HG02763 (cell line): Measurements from ENCODE around the gene PDLIM5.
"Not testable (repeated sequence)": the region's sequence is repeated elsewhere in the genome, so short reads cannot be mapped to it uniquely, and the experiment has no call there.

Source experiments
- ATAC-seq: cut with Tn5 transposase; IDR thresholded peaks from one replicate; pipeline ENCODE4 v1.9.1; 2021; ENCODE audit warnings: mild to moderate bottlenecking, moderate library complexity; ENCODE audit not compliant: unreplicated experiment

The PDLIM5 gene

GRCh38 chr4:94550352-94550751 lies 98.6 kb downstream of the PDLIM5 start:
- no peak for ATAC-seq

DNA sequence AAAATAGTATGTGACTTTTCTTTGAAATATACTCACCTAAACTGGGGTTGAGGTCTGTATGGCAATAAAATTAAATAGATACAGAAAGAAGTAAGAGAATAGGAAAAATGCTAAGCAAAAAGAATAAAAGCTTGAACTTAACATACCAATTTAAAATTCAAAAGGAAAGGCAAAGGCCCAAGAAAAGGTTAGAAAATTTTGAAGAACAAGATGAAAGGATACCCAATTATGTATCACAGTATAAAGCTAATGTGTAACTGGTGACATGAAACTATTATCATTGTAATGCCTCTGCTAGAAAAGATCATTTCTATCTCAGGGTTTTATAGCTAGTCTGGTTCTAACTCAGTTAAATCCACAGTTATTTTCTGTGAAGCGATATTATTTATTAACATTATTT lies 99.1 kb downstream of the PDLIM5 start:
- ATAC-seq: no peak

DNA sequence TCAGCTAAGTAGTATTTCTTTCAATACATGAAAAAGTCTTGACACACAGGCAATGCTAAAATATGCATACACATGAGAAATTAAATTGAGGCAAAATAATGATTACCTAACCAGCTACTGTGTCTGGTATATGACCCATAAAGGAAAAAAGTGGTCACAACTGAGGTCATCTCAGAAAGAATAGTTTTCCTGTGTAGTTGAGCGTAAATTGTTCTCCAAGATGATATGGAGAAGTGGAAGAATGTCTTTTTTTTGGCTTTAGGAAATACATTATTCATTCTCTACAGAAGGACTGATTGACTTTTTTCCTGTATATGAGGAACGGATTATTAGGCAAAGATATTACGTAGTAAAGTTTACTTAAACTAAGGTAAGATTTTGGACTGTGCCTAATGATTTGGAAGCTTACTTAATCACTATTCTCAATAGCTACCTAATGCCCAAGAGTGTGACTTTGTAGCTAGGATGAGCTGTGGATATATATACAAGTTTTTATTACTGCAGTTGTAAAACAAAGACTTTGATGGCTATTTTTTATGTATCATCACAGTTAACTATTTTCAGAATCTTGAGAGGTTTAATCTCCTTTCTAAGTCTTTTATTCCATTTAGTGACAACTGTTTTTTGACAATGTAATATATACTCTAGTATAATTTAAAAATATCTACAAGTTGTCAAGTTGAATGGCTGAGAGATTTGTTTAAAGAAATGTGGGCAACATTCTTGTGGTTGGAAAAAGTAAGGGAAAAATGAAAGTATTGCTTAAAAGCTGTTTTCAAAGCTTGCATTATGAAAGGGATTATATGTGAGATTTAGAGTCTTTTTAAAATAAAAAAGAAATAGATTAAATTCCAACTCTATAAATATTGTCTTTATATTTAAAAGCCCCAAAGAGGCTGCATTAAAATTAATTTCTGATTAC lies 100.2 kb downstream of the PDLIM5 start:
- ATAC-seq: no peak

GRCh38 chr4:94556047-94556446 lies 104.3 kb downstream of the PDLIM5 start:
- ATAC-seq: not testable (repeated sequence)

GRCh38 chr4:94557632-94558031 lies 105.9 kb downstream of the PDLIM5 start:
- ATAC-seq: not testable (repeated sequence)

- no peak for ATAC-seq
These were observed 106.7 kb downstream of the PDLIM5 start for GRCh38 chr4:94558392-94558904.

GRCh38 chr4:94559351-94559806 lies 107.6 kb downstream of the PDLIM5 start:
- no peak for ATAC-seq

- ATAC-seq: no peak
These were observed 109.7 kb downstream of the PDLIM5 start for GRCh38 chr4:94561249-94562024.

DNA sequence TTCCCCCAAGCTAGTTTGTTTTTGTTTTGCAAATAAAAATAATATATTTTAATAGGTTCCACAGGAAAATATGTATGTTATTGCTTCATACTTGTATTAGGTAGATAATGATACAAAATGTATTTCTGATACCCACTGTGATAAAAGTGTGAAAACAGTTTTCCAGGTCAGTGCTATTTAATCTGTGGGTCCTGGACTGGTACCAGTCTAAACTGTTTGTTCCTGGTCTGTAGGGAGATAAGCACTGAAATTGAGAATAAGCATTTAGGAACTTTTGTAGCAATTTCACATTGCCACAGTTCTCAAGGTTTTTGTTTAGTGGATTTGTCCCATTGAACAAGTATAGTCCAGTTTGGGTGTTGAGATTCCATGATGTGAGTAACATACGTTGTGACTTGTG lies 110.5 kb downstream of the PDLIM5 start:
- ATAC-seq: no peak

GRCh38 chr4:94564252-94564651 lies 112.5 kb downstream of the PDLIM5 start:
- no peak for ATAC-seq

DNA sequence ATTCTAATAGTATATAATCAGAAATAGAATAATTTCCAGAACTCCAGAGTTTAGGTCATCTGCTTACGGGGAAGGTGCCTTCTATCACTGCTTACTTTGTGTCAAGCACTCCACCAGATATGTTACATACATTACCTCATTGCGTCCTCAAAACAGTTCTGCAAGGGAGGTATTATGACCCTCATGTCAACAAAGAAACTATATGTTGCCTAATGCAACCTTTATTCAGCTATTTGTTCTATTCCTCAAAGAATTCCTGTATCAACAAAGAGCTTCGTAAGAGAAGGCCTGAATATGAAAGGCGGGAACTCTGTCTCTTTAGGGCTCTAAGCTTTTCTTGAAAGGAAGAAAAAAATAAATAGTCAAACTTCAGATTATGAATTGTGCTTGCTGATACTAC lies 114.7 kb downstream of the PDLIM5 start:
- no peak for ATAC-seq

GRCh38 chr4:94567811-94568210 lies 116.1 kb downstream of the PDLIM5 start:
- ATAC-seq: peak; percentile 48

- no peak for ATAC-seq
These were observed 118.8 kb downstream of the PDLIM5 start for GRCh38 chr4:94570558-94570957.

DNA sequence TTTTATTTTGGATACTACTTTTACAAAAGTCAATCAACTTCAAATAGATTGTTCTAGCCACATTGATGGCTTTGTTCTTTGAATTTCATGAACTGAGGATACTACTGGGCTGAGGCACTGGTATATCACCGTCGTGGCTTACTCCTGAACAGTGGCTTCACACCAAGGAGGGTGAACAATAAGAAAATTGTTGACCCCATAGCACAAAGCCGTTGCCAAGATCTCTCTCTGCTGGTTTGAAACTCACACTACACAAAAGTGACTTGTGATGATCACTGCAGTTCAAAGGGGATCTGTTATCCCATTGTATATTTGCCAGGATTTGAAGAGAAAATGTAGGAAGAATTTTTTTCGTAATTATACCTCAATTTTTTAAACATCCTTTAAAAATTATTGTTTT lies 119.6 kb downstream of the PDLIM5 start:
- ATAC-seq: no peak

GRCh38 chr4:94571715-94572114 lies 120.0 kb downstream of the PDLIM5 start:
- ATAC-seq: no peak

GRCh38 chr4:94574050-94574449 lies 122.3 kb downstream of the PDLIM5 start:
- no peak for ATAC-seq

DNA sequence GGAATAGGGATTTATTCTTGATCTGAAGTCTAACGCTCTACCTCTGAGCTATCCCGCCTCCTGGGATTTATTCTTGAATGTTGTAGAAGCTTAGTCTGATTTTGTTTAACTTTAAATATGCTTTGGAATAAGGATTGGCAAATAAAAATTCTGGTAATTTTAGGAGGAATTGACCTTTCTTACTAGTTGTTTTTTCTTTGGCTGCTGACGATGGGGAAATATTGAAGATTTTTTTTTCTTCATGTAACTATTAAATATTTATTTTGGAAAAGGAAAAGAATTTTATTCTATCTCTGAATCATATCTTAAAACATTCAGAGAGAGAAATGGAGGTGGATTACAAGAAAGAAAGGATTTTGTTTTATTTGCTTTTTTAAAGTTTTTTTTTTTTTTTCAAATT lies 122.9 kb downstream of the PDLIM5 start:
- no peak for ATAC-seq

DNA sequence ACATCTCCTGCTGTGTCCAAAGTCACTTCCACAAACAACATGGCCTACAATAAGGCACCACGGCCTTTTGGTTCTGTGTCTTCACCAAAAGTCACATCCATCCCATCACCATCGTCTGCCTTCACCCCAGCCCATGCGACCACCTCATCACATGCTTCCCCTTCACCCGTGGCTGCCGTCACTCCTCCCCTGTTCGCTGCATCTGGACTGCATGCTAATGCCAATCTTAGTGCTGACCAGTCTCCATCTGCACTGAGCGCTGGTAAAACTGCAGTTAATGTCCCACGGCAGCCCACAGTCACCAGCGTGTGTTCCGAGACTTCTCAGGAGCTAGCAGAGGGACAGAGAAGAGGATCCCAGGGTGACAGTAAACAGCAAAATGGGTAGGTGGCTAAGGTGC lies 123.9 kb downstream of the PDLIM5 start:
- no peak for ATAC-seq

DNA sequence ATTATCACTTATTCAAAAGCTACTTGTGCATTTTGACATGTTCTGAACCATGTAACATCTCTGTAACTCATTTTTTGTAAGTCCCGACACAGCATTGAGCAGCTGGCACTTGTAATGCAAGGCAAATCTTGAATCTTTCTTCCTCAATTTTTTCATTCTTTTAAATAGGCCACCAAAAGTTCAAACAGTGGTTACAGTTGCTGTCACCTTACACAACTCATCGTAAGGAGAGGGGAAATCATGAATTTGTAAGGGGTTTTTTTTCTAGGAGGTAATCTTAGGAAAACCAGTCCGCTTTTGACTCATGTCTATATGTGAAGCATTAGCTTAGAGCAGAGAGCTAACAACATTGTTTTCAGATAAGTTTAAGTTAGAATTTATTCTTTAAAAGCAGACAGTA lies 124.5 kb downstream of the PDLIM5 start:
- ATAC-seq: no peak

- ATAC-seq: no peak
These were observed 125.4 kb downstream of the PDLIM5 start for GRCh38 chr4:94577136-94577535.

- no peak for ATAC-seq
These were observed 126.5 kb downstream of the PDLIM5 start for GRCh38 chr4:94578195-94578594.

GRCh38 chr4:94581766-94582165 lies 130.0 kb downstream of the PDLIM5 start:
- ATAC-seq: no peak
